Keratinocyte (primary cell): Measurements from ENCODE around the gene AKR1B1.

ENCODE experiments used
- EZH2 ChIP-seq: IDR thresholded peaks from one replicate; pipeline ENCODE4 v1.6.1; 2012; ENCODE audit warnings: inconsistent platforms, mild to moderate bottlenecking, low read length, moderate library complexity
- TF ChIP-seq, protein P1 (sequence below), 3 experiments: IDR thresholded peaks in 1 of 3; conservative IDR thresholded peaks in 1 of 3; optimal IDR thresholded peaks in 1 of 3; 2 replicates in 2 of 3; 3 replicates in 1 of 3; pipeline versions ENCODE3 to v1.5.1; 2011; ENCODE audit warnings: low read length in 3 of 3, mild to moderate bottlenecking in 3 of 3, moderate library complexity in 2 of 3, control low read depth in 1 of 3, inconsistent platforms in 1 of 3; ENCODE audit not compliant: insufficient read depth in 2 of 3; ENCODE audit errors: extremely low read depth in 1 of 3

DNA sequence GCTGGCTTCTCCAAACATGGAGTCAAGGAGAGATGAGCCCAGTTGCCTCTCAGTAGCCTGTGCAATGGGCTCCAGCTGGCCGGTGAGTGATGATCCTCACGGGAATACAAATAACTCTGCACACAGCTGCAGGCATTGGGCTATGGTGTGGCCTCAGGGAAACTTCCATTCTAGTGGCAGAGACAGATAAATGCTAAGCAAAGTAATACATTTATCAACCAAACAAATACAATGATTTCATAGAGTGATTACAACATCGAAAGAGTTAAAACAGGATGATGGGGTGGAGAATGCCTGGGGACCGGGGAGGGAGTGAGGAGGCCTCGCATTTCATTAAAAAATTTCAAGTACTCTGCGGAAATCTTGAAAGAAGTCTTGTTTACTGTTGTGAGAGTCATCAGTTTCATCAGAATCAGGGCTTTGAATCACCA lies 15.0 kb upstream of the AKR1B1 start:
- TF ChIP-seq, protein P1, sequence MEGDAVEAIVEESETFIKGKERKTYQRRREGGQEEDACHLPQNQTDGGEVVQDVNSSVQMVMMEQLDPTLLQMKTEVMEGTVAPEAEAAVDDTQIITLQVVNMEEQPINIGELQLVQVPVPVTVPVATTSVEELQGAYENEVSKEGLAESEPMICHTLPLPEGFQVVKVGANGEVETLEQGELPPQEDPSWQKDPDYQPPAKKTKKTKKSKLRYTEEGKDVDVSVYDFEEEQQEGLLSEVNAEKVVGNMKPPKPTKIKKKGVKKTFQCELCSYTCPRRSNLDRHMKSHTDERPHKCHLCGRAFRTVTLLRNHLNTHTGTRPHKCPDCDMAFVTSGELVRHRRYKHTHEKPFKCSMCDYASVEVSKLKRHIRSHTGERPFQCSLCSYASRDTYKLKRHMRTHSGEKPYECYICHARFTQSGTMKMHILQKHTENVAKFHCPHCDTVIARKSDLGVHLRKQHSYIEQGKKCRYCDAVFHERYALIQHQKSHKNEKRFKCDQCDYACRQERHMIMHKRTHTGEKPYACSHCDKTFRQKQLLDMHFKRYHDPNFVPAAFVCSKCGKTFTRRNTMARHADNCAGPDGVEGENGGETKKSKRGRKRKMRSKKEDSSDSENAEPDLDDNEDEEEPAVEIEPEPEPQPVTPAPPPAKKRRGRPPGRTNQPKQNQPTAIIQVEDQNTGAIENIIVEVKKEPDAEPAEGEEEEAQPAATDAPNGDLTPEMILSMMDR (optimal IDR thresholded peaks at IDR 0.05 in 1 of 3, IDR thresholded peaks at IDR 0.05 in 1 of 3, conservative IDR thresholded peaks at IDR 0.05 in 1 of 3; ENCODE audit: extremely low read depth in 1 of 3, insufficient read depth in 2 of 3, low read length in 3 of 3) = no peak
- TF ChIP-seq EZH2 = no peak
